H9 (cell line): Measurements from ENCODE around the gene ANO6. TPM values are rescaled to one million over a fixed set of nuclear protein-coding genes. Genes with fewer than 3 reads are reported as not detected.

Source experiments
- DNase-seq: peaks from one replicate; pipeline ENCODE4 v3.0.0-alpha.2; 2017
- H2AFZ ChIP-seq: one replicate; pipeline ENCODE4 v1.6.1; 2013; ENCODE audit warnings: mild to moderate bottlenecking, low read length, control low read depth, moderate library complexity
- H2AK5ac ChIP-seq: 2 replicates; pipeline ENCODE4 v1.6.1; 2013; ENCODE audit warnings: low read length, control low read depth, mixed read lengths; ENCODE audit not compliant: insufficient read length
- H2BK120ac ChIP-seq: one replicate; pipeline ENCODE4 v1.6.1; 2013; ENCODE audit warnings: low read depth, mild to moderate bottlenecking, low read length, control low read depth, inconsistent platforms; ENCODE audit not compliant: poor library complexity, severe bottlenecking
- H2BK12ac ChIP-seq: 2 replicates; pipeline ENCODE4 v1.6.1; 2013; ENCODE audit warnings: low read length, control low read depth, mixed read lengths, low read depth; ENCODE audit not compliant: insufficient read length
- H2BK15ac ChIP-seq: 2 replicates; pipeline ENCODE4 v1.6.1; 2013; ENCODE audit warnings: low read depth, low read length, control low read depth
- H2BK20ac ChIP-seq: one replicate; pipeline ENCODE4 v1.6.1; 2013; ENCODE audit warnings: low read depth, mild to moderate bottlenecking, low read length, control low read depth, inconsistent platforms; ENCODE audit not compliant: poor library complexity, severe bottlenecking
- H2BK5ac ChIP-seq: 2 replicates; pipeline ENCODE4 v1.6.1; 2013; ENCODE audit warnings: low read length, control low read depth, mixed read lengths; ENCODE audit not compliant: insufficient read length
- H3K14ac ChIP-seq: 2 replicates; pipeline ENCODE4 v1.6.1; 2013; ENCODE audit warnings: low read length, control low read depth; ENCODE audit not compliant: insufficient read depth
- H3K18ac ChIP-seq: 2 replicates; pipeline ENCODE4 v1.6.1; 2013; ENCODE audit warnings: low read depth, mild to moderate bottlenecking, mixed read lengths, low read length, control low read depth; ENCODE audit not compliant: insufficient read length
- H3K23ac ChIP-seq: 2 replicates; pipeline ENCODE4 v1.6.1; 2013; ENCODE audit warnings: low read length, control low read depth, mixed read lengths, low read depth; ENCODE audit not compliant: insufficient read length
- H3K23me2 ChIP-seq: 2 replicates; pipeline ENCODE4 v1.6.1; 2013; ENCODE audit warnings: low read depth, mild to moderate bottlenecking, mixed read lengths, low read length, control low read depth; ENCODE audit not compliant: insufficient read length, poor library complexity, severe bottlenecking
- H3K27ac ChIP-seq: 2 replicates; pipeline ENCODE4 v1.5.1; 2013; ENCODE audit warnings: low read length, control low read depth, mixed read lengths, low read depth; ENCODE audit not compliant: insufficient read length
- H3K27me3 ChIP-seq: 2 replicates; pipeline ENCODE4 v1.6.1; 2013; ENCODE audit warnings: low read length, control low read depth, inconsistent platforms; ENCODE audit not compliant: insufficient read depth
- H3K4ac ChIP-seq: 2 replicates; pipeline ENCODE4 v1.6.1; 2013; ENCODE audit warnings: low read depth, mild to moderate bottlenecking, control low read depth, inconsistent platforms, low read length, moderate library complexity
- H3K4me1 ChIP-seq: 2 replicates; pipeline ENCODE4 v1.6.1; 2013; ENCODE audit warnings: low read length, control low read depth, inconsistent platforms; ENCODE audit not compliant: insufficient read depth
- H3K4me2 ChIP-seq: 2 replicates; pipeline ENCODE4 v1.6.1; 2013; ENCODE audit warnings: low read length, control low read depth, mixed read lengths; ENCODE audit not compliant: insufficient read length, insufficient read depth
- H3K56ac ChIP-seq: 2 replicates; pipeline ENCODE4 v1.6.1; 2013; ENCODE audit warnings: low read depth, mild to moderate bottlenecking, mixed read lengths, low read length, control low read depth; ENCODE audit not compliant: insufficient read length
- H3K79me1 ChIP-seq: 2 replicates; pipeline ENCODE4 v1.6.1; 2013; ENCODE audit warnings: low read depth, mild to moderate bottlenecking, moderate library complexity, low read length, control low read depth, inconsistent platforms; ENCODE audit not compliant: insufficient read depth, poor library complexity, severe bottlenecking
- H3K79me2 ChIP-seq: 2 replicates; pipeline ENCODE4 v1.6.1; 2013; ENCODE audit warnings: low read length, control low read depth, inconsistent platforms; ENCODE audit not compliant: insufficient read depth
- H3K9ac ChIP-seq: 2 replicates; pipeline ENCODE4 v1.6.1; 2013; ENCODE audit warnings: low read length, control low read depth, mixed read lengths; ENCODE audit not compliant: insufficient read length; ENCODE audit errors: extremely low read depth
- H3K9me3 ChIP-seq: one replicate; pipeline ENCODE4 v1.6.1; 2013; ENCODE audit warnings: low read depth, low read length, inconsistent platforms; ENCODE audit not compliant: control insufficient read depth
- H3T11ph ChIP-seq: one replicate; pipeline ENCODE4 v1.6.1; 2013; ENCODE audit warnings: mild to moderate bottlenecking, low read length, control low read depth, inconsistent platforms
- H4K20me1 ChIP-seq: one replicate; pipeline ENCODE4 v1.6.1; 2013; ENCODE audit not compliant: control insufficient read depth, insufficient read length, insufficient read depth
- H4K5ac ChIP-seq: 2 replicates; pipeline ENCODE4 v1.6.1; 2013; ENCODE audit warnings: low read depth, mild to moderate bottlenecking, mixed read lengths, low read length, control low read depth; ENCODE audit not compliant: insufficient read length
- H4K8ac ChIP-seq: replicated peaks from 2 replicates; pipeline ENCODE4 v1.6.1; 2013; ENCODE audit warnings: low read length, control low read depth, mixed read lengths, low read depth; ENCODE audit not compliant: insufficient read length
- H4K91ac ChIP-seq: 2 replicates; pipeline ENCODE4 v1.6.1; 2013; ENCODE audit warnings: low read depth, mild to moderate bottlenecking, moderate library complexity, mixed read lengths, low read length, control low read depth; ENCODE audit not compliant: insufficient read length
- H3K27ac Mint-ChIP-seq, 3 experiments: 2 replicates in 2 of 3; 3 replicates in 1 of 3; pipeline ENCODE4 v1.8.0; 2020 to 2021; ENCODE audit warnings: mixed read lengths in 3 of 3, mild to moderate bottlenecking in 1 of 3, moderate library complexity in 1 of 3
- H3K27me3 Mint-ChIP-seq: 2 replicates; pipeline ENCODE4 v1.8.0; 2021; ENCODE audit warnings: low read depth, mild to moderate bottlenecking, moderate library complexity, mixed read lengths
- H3K36me3 Mint-ChIP-seq, 3 experiments: 2 replicates in 2 of 3; 3 replicates in 1 of 3; pipeline ENCODE4 v1.8.0; 2020 to 2021; ENCODE audit warnings: low read depth in 3 of 3, mixed read lengths in 3 of 3; ENCODE audit not compliant: insufficient read depth in 1 of 3
- H3K4me1 Mint-ChIP-seq, 2 experiments: 2 replicates each; pipeline ENCODE4 v1.8.0; 2020; ENCODE audit warnings: mixed read lengths in 2 of 2
- H3K4me3 Mint-ChIP-seq, 2 experiments: 2 replicates in 1 of 2; 3 replicates in 1 of 2; pipeline ENCODE4 v1.8.0; 2020 to 2021; ENCODE audit warnings: mild to moderate bottlenecking in 2 of 2, mixed read lengths in 2 of 2, moderate library complexity in 1 of 2
- H3K9me3 Mint-ChIP-seq, 2 experiments: 2 replicates in 1 of 2; 3 replicates in 1 of 2; pipeline ENCODE4 v1.8.0; 2020; ENCODE audit warnings: mild to moderate bottlenecking in 2 of 2, mixed read lengths in 2 of 2, moderate library complexity in 1 of 2
- CTCF ChIP-seq: fragments of 200-600 bp; sonication (generic); conservative IDR thresholded peaks from 3 replicates; pipeline ENCODE4 v1.8.0; 2021; ENCODE audit warnings: antibody characterized with exemption, mild to moderate bottlenecking
- WGBS: extraction: QIAGEN DNeasy Blood & Tissue Kit; methylation state at CpG from one replicate; pipeline ENCODE4 v1.1.7; 2013; ENCODE audit warnings: missing lambda C conversion rate, low lambda C conversion rate, mixed read lengths; ENCODE audit not compliant: insufficient read length; ENCODE audit errors: extremely low coverage; 5-methylcytosine and 5-hydroxymethylcytosine counted together
- total RNA-seq: library from RNA; stranded (reverse); gene quantifications from 2 replicates; pipeline ENCODE4 v1.2.1, GENCODE V29; 2021

Gene ANO6
- total RNA-seq, 1 experiment from 2014 or later: 24.3 TPM

- 0 out of 2 replicates have a peak, but pooled peaks cover 2% of the 10 kb centered on the region for H3K79me2 ChIP-seq
- H3K9me3 Mint-ChIP-seq: no peaks in the 10 kb centered on the region
- no peak overlapping the region for H4K8ac ChIP-seq
- H3K27ac Mint-ChIP-seq: peak overlapping the region in 1 of 3 experiments; percentile 91; a peak in 2 of 7 replicates
- no peak overlapping the region for H3K23ac ChIP-seq
- H4K20me1 ChIP-seq: no peaks in the 10 kb centered on the region
- no peak overlapping the region for H2BK120ac ChIP-seq
- H3K9me3 ChIP-seq: no peaks in the 10 kb centered on the region
- H3K23me2 ChIP-seq: no peaks in the 10 kb centered on the region
- no peak overlapping the region for H2BK20ac ChIP-seq
- no peak overlapping the region for H3K4me3 Mint-ChIP-seq
- peaks cover 20% of the 10 kb centered on the region in 2 experiments for H3K4me1 Mint-ChIP-seq
- H3T11ph ChIP-seq: no peak overlapping the region
- H3K4ac ChIP-seq: no peak overlapping the region
- H2AK5ac ChIP-seq: no peak overlapping the region
- no peak overlapping the region for H3K56ac ChIP-seq
- H3K27me3 ChIP-seq: no peaks in the 10 kb centered on the region
- no peak overlapping the region for H3K4me2 ChIP-seq
- H2BK15ac ChIP-seq: no peak overlapping the region
- no peak overlapping the region for H4K5ac ChIP-seq
- H3K27me3 Mint-ChIP-seq: no peaks in the 10 kb centered on the region; the same call in 1 of the 2 replicates
- peaks cover 2 to 3% (median 2%) of the 10 kb centered on the region in 3 experiments; a peak in 1 of 7 replicates for H3K36me3 Mint-ChIP-seq
- no peak overlapping the region for H3K18ac ChIP-seq
- peaks cover 5% of the 10 kb centered on the region; the same call in 1 of the 2 replicates for H3K4me1 ChIP-seq
- no peak for TF ChIP-seq CTCF
- no peak overlapping the region for H2AFZ ChIP-seq
- no peaks in the 10 kb centered on the region for H3K79me1 ChIP-seq
- H3K27ac ChIP-seq: no peak overlapping the region
- no peak overlapping the region for H3K9ac ChIP-seq
- WGBS: no CpG with 5 or more reads among the region's 1 CpG
- no peak overlapping the region for H2BK5ac ChIP-seq
- H3K14ac ChIP-seq: no peak overlapping the region
- H4K91ac ChIP-seq: no peak overlapping the region
- no peak overlapping the region for H2BK12ac ChIP-seq
- DNase-seq: no peak
Observed at GRCh38 chr12:45254254-45254653, 38.4 kb downstream of the ANO6 start.
